HepG2 (cell line): ENCODE measurements around the gene TFRC. TPM values are rescaled to one million over a fixed set of nuclear protein-coding genes. Genes with fewer than 3 reads are reported as not detected.
A peak's percentile ranks its signal among the peaks of the same experiment; 100 is the strongest.

Source experiments
- ATAC-seq: fragments of 200-7000 bp; cut with Tn5 transposase; 3 replicates; pipeline ENCODE4 v1.9.1; 2020; ENCODE audit warnings: mild to moderate bottlenecking, moderate library complexity
- BruUV-seq: library from RNA; stranded (reverse); fragments of 400-500 nt; replicated peaks from 2 replicates; lab custom pipeline; 2021; lab: Mats Ljungman, UMichigan
- CTCF ChIA-PET: fragments of 300-600 bp; formaldehyde crosslinking; extraction: SDS; loops from one replicate; lab custom pipeline; 2021; ENCODE audit warnings: low total read pairs, inconsistent platforms, low intra/inter-chr PET ratio; lab: Yijun Ruan, JAX
- POLR2A ChIA-PET: fragments of 350-600 bp; sonication (Branson Sonifier 250); formaldehyde crosslinking; loops from one replicate; lab custom pipeline; 2020; ENCODE audit warnings: antibody characterized with exemption, inconsistent platforms; lab: Yijun Ruan, JAX
- DNase-seq: peaks from one replicate; pipeline ENCODE4 v3.0.0-alpha.2; 2015; ENCODE audit warnings: low spot score
- FAIRE-seq: peaks from 3 replicates; lab custom pipeline; 2011; peaks lifted over from hg19 to GRCh38; lab: Jason Lieb, UNC
- H2AFZ ChIP-seq: one replicate; pipeline ENCODE4 v1.6.1; 2011; ENCODE audit warnings: low read length, inconsistent platforms
- H3K27ac ChIP-seq: fragments of 300-600 bp; 3 replicates; pipeline ENCODE4 v1.8.0; 2011; ENCODE audit warnings: mixed run types, mild to moderate bottlenecking, mixed read lengths, low read length, inconsistent platforms; ENCODE audit not compliant: insufficient read depth; ENCODE audit errors: extremely low read length
- H3K27me3 ChIP-seq, 2 experiments: fragments of 200-600 bp in 1 of 2; 2 replicates in 1 of 2; 3 replicates in 1 of 2; pipeline versions ENCODE4 v1.6.0 to v1.8.0; 2011; ENCODE audit warnings: low read length in 2 of 2, mild to moderate bottlenecking in 2 of 2, moderate library complexity in 2 of 2, inconsistent platforms in 1 of 2; ENCODE audit not compliant: insufficient read depth in 2 of 2, control insufficient read depth in 1 of 2
- H3K36me3 ChIP-seq, 2 experiments: fragments of 200-600 bp in 1 of 2; replicated peaks in 1 of 2; 2 replicates in 1 of 2; 3 replicates in 1 of 2; pipeline versions ENCODE4 v1.5.1 to v1.8.0; 2011; ENCODE audit warnings: low read length in 2 of 2, inconsistent platforms in 1 of 2; ENCODE audit not compliant: insufficient read depth in 2 of 2, control insufficient read depth in 1 of 2
- H3K4me1 ChIP-seq: 2 replicates; pipeline ENCODE4 v1.5.1; 2012; ENCODE audit warnings: low read length, inconsistent platforms; ENCODE audit not compliant: insufficient read depth
- H3K4me2 ChIP-seq: 2 replicates; pipeline ENCODE4 v1.6.0; 2011; ENCODE audit warnings: low read depth, low read length, inconsistent platforms
- H3K4me3 ChIP-seq, 3 experiments: fragments of 200-600 bp in 1 of 3; sonication (generic), shearing (Covaris generic) in 1 of 3; replicated peaks in 1 of 3; 2 replicates each; pipeline ENCODE4 v1.5.1; 2011 to 2016; ENCODE audit warnings: low read length in 3 of 3, inconsistent platforms in 2 of 3, low read depth in 2 of 3, mild to moderate bottlenecking in 2 of 3, control low read depth in 1 of 3, mixed read lengths in 1 of 3; ENCODE audit not compliant: insufficient read depth in 1 of 3
- H3K79me2 ChIP-seq: one replicate; pipeline ENCODE4 v1.6.1; 2011; ENCODE audit warnings: low read length, inconsistent platforms; ENCODE audit not compliant: insufficient read depth
- H3K9ac ChIP-seq: 2 replicates; pipeline ENCODE4 v1.6.0; 2011; ENCODE audit warnings: mild to moderate bottlenecking, low read depth, low read length, inconsistent platforms; ENCODE audit not compliant: insufficient read depth
- H3K9me3 ChIP-seq: 2 replicates; pipeline ENCODE4 v1.5.1; 2012; ENCODE audit warnings: mild to moderate bottlenecking, low read length
- H4K20me1 ChIP-seq: 2 replicates; pipeline ENCODE4 v1.6.0; 2011; ENCODE audit warnings: inconsistent platforms, mild to moderate bottlenecking, low read length, moderate library complexity; ENCODE audit not compliant: insufficient read depth
- CEBPB ChIP-seq: IDR thresholded peaks from 2 replicates; pipeline ENCODE4 v1.6.1; 2011; ENCODE audit warnings: low read depth, low read length, improper control_type of control experiment, borderline replicate concordance
- CEBPG ChIP-seq: IDR thresholded peaks from 2 replicates; pipeline ENCODE4 v1.6.1; 2016
- FOSL1 ChIP-seq: sonication (generic); formaldehyde crosslinking; IDR thresholded peaks from 2 replicates; pipeline ENCODE4 v1.9.0; 2021; ENCODE audit warnings: missing genetic modification reagents, borderline replicate concordance
- FOXO1 ChIP-seq: sonication (generic); formaldehyde crosslinking; IDR thresholded peaks from 2 replicates; pipeline ENCODE4 v1.4.0; 2020; ENCODE audit warnings: missing genetic modification reagents
- KDM6A ChIP-seq: IDR thresholded peaks from 2 replicates; pipeline ENCODE4 v1.6.1; 2016; ENCODE audit warnings: low read depth
- MBNL3 ChIP-seq: fragments of 250-450 bp; sonication (Bioruptor Pico); conservative IDR thresholded peaks from 2 replicates; pipeline ENCODE4 v1.8.0; 2022; ENCODE audit warnings: mild to moderate bottlenecking, inconsistent platforms
- ZBTB21 ChIP-seq: sonication (generic); formaldehyde crosslinking; IDR thresholded peaks from 2 replicates; pipeline ENCODE4 v1.4.0; 2020; ENCODE audit warnings: missing genetic modification reagents
- ZNF33A ChIP-seq: sonication (generic); formaldehyde crosslinking; IDR thresholded peaks from 2 replicates; pipeline ENCODE4 v1.5.1; 2020; ENCODE audit warnings: missing genetic modification reagents, mild to moderate bottlenecking, moderate library complexity, borderline replicate concordance
- ZNF563 ChIP-seq: sonication (generic); formaldehyde crosslinking; IDR thresholded peaks from 2 replicates; pipeline ENCODE4 v1.8.0; 2022; ENCODE audit warnings: mild to moderate bottlenecking, moderate library complexity, missing genetic modification reagents
- WGBS: methylation state at CpG from one replicate; pipeline ENCODE4 v1.1.6; 2017; ENCODE audit warnings: low lambda C conversion rate; 5-methylcytosine and 5-hydroxymethylcytosine counted together
- in situ Hi-C: cut with HindIII; loops from 2 replicates; pipeline ENCODE4 v1.10.0; 2017; ENCODE audit warnings: low pct_unique_long_range_greater_than_20kb; ENCODE audit not compliant: extremely low pct_ligation_motif_present
- intact Hi-C: fragments of 100-400 bp; cut with micrococcal nuclease; formaldehyde crosslinking; loops from one replicate; pipeline ENCODE4 v1.10.0; 2022; ENCODE audit not compliant: unreplicated experiment
- polyA plus RNA-seq, 8 experiments: library from polyadenylated mRNA; depleted of rRNA in 3 of 8; stranded (reverse) in 7 of 8; unstranded in 1 of 8; fragments of >200 nt; fragmentation: Illumina TruSeq in 4 of 8; extraction: Trizol in 4 of 8; gene quantifications; 2 replicates each; pipeline versions ENCODE4 v1.2.1 to v1.2.3, GENCODE V29; 2011 to 2016; ENCODE audit warnings: low read depth in 4 of 8, missing spikeins in 1 of 8, mixed read lengths in 1 of 8; ENCODE audit not compliant: insufficient read depth in 1 of 8
- total RNA-seq, 5 experiments: library from RNA; depleted of rRNA; stranded (reverse); fragments of >200 nt; fragmentation: Illumina TruSeq; extraction: Trizol; gene quantifications; 2 replicates each; pipeline ENCODE4 v1.2.3, GENCODE V29; 2016; ENCODE audit warnings: low read depth in 1 of 5
- TF ChIP-seq, protein P1 (sequence below): sonication (generic); IDR thresholded peaks from 2 replicates; pipeline ENCODE4 v1.6.1; 2016; ENCODE audit warnings: low read depth, borderline replicate concordance
- TF ChIP-seq, protein P2 (sequence below): sonication (generic); formaldehyde crosslinking; IDR thresholded peaks from 2 replicates; pipeline ENCODE4 v1.4.0; 2020; ENCODE audit warnings: missing genetic modification reagents
- TF ChIP-seq, protein P3 (sequence below): sonication (generic); formaldehyde crosslinking; IDR thresholded peaks from 2 replicates; pipeline ENCODE4 v1.4.0; 2020; ENCODE audit warnings: missing genetic modification reagents
- TF ChIP-seq, protein P4 (sequence below): sonication (generic); formaldehyde crosslinking; IDR thresholded peaks from 2 replicates; pipeline ENCODE4 v1.5.1; 2020; ENCODE audit warnings: mild to moderate bottlenecking, moderate library complexity, missing genetic modification reagents

The TFRC gene
- total and polyA plus RNA-seq, 2 of the 13 experiments (the other 11 are each of a cell fraction or from before 2014, with no cell fraction given) = 188 to 274 TPM

DNA sequence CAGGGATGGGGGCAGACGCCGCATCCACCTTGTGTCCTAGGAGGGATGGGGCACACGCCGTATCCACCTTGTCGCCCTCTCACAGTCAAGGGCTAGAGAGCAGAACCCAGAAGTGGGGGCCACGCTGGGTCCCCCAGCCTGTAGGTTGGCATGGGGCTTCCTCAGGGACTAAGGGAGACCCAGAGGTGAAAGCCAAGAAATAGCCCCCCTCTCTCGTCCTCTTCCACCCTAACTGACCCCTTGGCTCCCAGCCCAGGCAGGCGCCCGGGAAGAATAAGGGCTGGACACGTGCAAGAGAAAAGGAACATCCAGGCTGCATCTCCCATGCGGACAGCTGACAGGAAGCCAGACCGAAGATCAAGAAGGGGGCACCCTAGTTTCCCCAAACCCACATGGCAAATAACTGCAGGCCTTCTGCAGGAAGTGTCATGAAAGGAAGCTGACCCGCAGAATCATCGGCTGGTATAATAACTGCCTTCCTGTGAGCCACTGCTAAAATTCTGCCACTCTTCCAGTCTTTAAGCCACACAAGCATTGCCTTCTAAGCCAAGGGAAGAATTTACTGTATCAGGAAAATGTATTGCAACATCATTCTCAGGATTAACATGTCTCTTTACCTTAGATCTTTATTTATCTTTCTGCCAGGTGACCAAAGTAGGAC, 38.5 kb upstream of the TFRC start:
- H3K27ac ChIP-seq = no peak overlapping the region
- no peak overlapping the region for H3K4me3 ChIP-seq
- DNase-seq = no peak
- H4K20me1 ChIP-seq = no peaks in the 10 kb centered on the region
- TF ChIP-seq CEBPB (peak; percentile 61), ZNF563 (no peak), ZBTB21 (no peak), CEBPG (CRISPR knock-in tag) (0 out of 2 replicates have a peak, but pooled peaks have one; percentile 22)
- TF ChIP-seq, protein P1, sequence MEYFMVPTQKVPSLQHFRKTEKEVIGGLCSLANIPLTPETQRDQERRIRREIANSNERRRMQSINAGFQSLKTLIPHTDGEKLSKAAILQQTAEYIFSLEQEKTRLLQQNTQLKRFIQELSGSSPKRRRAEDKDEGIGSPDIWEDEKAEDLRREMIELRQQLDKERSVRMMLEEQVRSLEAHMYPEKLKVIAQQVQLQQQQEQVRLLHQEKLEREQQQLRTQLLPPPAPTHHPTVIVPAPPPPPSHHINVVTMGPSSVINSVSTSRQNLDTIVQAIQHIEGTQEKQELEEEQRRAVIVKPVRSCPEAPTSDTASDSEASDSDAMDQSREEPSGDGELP = peak; percentile 45; the same call in 1 of the 2 replicates
- BruUV-seq = no TSS peak
- H3K9me3 ChIP-seq = no peaks in the 10 kb centered on the region
- H3K36me3 ChIP-seq = no peaks in the 10 kb centered on the region
- peak; percentile 21; the same call in 2 of the 3 replicates for ATAC-seq
- POLR2A ChIA-PET = no interaction called here
- H3K4me1 ChIP-seq = peaks cover 32% of the 10 kb centered on the region
- H3K9ac ChIP-seq = no peak overlapping the region
- in situ Hi-C loops (no loop called here), intact Hi-C loops (loop anchor here (10.0 kb wide), 1 partner anchor 54 kb away; no protein-coding TSS in a partner anchor)
- WGBS = 18% methylated on average over 7 of the region's 14 CpGs
- H3K79me2 ChIP-seq = no peaks in the 10 kb centered on the region
- no peak overlapping the region for H2AFZ ChIP-seq
- peaks cover 0 to 5% of the 10 kb centered on the region in 2 experiments; a peak in 2 of 5 replicates for H3K27me3 ChIP-seq
- CTCF ChIA-PET = no interaction called here
- FAIRE-seq = no peak
- peak overlapping the region; percentile 20; the same call in 1 of the 2 replicates for H3K4me2 ChIP-seq

DNA sequence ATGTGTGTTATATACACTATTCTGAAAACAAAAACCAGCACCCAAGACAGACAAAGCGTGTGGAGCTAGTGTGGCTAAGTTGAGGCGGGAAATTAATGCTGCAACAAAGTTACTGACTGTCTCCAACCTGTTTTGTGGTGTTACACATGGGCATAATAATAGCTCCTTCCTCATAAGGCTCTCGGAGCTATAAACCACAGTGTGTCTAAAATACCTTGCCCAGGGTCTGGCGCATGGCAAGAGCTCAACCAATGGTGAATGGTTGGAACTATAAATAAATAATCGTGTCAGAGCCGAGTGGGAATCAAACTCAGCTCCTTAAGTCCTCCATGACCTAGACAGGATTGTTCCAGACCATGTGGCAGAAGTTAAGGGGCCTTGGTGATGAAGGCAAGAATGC, 35.9 kb upstream of the TFRC start:
- FAIRE-seq (no peak), ATAC-seq (no peak), DNase-seq (no peak)
- ChIA-PET POLR2A (no interaction called here), CTCF (no interaction called here)
- Histone ChIP-seq H3K4me3 (no peak overlapping the region), H3K4me1 (peaks cover 27% of the 10 kb centered on the region), H3K9ac (no peak overlapping the region), H3K79me2 (no peaks in the 10 kb centered on the region), H2AFZ (no peak overlapping the region), H3K4me2 (no peak overlapping the region), H3K36me3 (no peaks in the 10 kb centered on the region), H3K9me3 (no peaks in the 10 kb centered on the region), H3K27me3 (peaks cover 0 to 5% of the 10 kb centered on the region in 2 experiments; a peak in 2 of 5 replicates), H3K27ac (no peak overlapping the region), H4K20me1 (no peaks in the 10 kb centered on the region)
- 37% methylated on average over 6 of the region's 6 CpGs for WGBS
- no TSS peak for BruUV-seq
- intact Hi-C loops (no loop called here), in situ Hi-C loops (no loop called here)
- no peak for TF ChIP-seq KDM6A (CRISPR knock-in tag)
- TF ChIP-seq FOSL1 (CRISPR knock-in tag) = no peak
- TF ChIP-seq ZNF33A = no peak
- no peak for TF ChIP-seq FOXO1 (CRISPR knock-in tag)
- TF ChIP-seq MBNL3 (CRISPR knock-in tag) = no peak
- TF ChIP-seq, protein P2, sequence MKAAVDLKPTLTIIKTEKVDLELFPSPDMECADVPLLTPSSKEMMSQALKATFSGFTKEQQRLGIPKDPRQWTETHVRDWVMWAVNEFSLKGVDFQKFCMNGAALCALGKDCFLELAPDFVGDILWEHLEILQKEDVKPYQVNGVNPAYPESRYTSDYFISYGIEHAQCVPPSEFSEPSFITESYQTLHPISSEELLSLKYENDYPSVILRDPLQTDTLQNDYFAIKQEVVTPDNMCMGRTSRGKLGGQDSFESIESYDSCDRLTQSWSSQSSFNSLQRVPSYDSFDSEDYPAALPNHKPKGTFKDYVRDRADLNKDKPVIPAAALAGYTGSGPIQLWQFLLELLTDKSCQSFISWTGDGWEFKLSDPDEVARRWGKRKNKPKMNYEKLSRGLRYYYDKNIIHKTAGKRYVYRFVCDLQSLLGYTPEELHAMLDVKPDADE (CRISPR knock-in tag) = no peak
- TF ChIP-seq, protein P3, sequence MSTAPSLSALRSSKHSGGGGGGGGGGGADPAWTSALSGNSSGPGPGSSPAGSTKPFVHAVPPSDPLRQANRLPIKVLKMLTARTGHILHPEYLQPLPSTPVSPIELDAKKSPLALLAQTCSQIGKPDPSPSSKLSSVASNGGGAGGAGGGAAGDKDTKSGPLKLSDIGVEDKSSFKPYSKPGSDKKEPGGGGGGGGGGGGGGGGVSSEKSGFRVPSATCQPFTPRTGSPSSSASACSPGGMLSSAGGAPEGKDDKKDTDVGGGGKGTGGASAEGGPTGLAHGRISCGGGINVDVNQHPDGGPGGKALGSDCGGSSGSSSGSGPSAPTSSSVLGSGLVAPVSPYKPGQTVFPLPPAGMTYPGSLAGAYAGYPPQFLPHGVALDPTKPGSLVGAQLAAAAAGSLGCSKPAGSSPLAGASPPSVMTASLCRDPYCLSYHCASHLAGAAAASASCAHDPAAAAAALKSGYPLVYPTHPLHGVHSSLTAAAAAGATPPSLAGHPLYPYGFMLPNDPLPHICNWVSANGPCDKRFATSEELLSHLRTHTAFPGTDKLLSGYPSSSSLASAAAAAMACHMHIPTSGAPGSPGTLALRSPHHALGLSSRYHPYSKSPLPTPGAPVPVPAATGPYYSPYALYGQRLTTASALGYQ (CRISPR knock-in tag) = no peak
- TF ChIP-seq, protein P4, sequence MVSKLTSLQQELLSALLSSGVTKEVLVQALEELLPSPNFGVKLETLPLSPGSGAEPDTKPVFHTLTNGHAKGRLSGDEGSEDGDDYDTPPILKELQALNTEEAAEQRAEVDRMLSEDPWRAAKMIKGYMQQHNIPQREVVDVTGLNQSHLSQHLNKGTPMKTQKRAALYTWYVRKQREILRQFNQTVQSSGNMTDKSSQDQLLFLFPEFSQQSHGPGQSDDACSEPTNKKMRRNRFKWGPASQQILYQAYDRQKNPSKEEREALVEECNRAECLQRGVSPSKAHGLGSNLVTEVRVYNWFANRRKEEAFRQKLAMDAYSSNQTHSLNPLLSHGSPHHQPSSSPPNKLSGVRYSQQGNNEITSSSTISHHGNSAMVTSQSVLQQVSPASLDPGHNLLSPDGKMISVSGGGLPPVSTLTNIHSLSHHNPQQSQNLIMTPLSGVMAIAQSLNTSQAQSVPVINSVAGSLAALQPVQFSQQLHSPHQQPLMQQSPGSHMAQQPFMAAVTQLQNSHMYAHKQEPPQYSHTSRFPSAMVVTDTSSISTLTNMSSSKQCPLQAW (CRISPR knock-in tag) = no peak
